Natural killer cell (primary cell): ENCODE results near the gene KIAA0753. TPM values are rescaled to one million over a fixed set of nuclear protein-coding genes. Genes with fewer than 3 reads are reported as not detected.

Source experiments
- ATAC-seq, 3 donors: fragments of 150-1000 bp in 2 of 3; fragments of 200-7000 bp in 1 of 3; cut with Tn5 transposase; 1 replicate in 1 of 3; 2 replicates in 2 of 3; pipeline ENCODE4 v1.10.0; 2021; ENCODE audit warnings: mild to moderate bottlenecking in 2 of 3, moderate library complexity in 2 of 3
- DNase-seq, 2 donors: peaks; one replicate each; pipeline versions ENCODE4 v3.0.0 to v3.0.0-alpha.2; 2013 to 2021; ENCODE audit warnings: mixed read lengths in 1 of 2
- H3K27ac ChIP-seq: one replicate; pipeline ENCODE4 v1.5.1; 2013; ENCODE audit warnings: mild to moderate bottlenecking, low read length
- H3K27me3 ChIP-seq: one replicate; pipeline ENCODE4 v1.6.1; 2013; ENCODE audit warnings: low read length; ENCODE audit not compliant: control insufficient read depth, insufficient read depth
- H3K36me3 ChIP-seq: one replicate; pipeline ENCODE4 v1.6.1; 2013; ENCODE audit warnings: low read length; ENCODE audit not compliant: control insufficient read depth, insufficient read depth
- H3K4me1 ChIP-seq: one replicate; pipeline ENCODE4 v1.6.1; 2013; ENCODE audit warnings: low read length; ENCODE audit not compliant: control insufficient read depth, insufficient read depth
- H3K4me3 ChIP-seq: one replicate; pipeline ENCODE4 v1.5.1; 2013; ENCODE audit warnings: low read length
- H3K9me3 ChIP-seq: one replicate; pipeline ENCODE4 v1.6.1; 2013; ENCODE audit warnings: low read length; ENCODE audit not compliant: control insufficient read depth, insufficient read depth
- H3K27ac Mint-ChIP-seq, 2 donors: one replicate each; pipeline ENCODE4 v1.8.0; 2022; ENCODE audit warnings: mild to moderate bottlenecking in 2 of 2, mixed read lengths in 2 of 2, moderate library complexity in 1 of 2
- H3K27me3 Mint-ChIP-seq, 2 donors: one replicate each; pipeline ENCODE4 v1.8.0; 2022; ENCODE audit warnings: low read depth in 2 of 2, mixed read lengths in 2 of 2
- H3K36me3 Mint-ChIP-seq: one replicate; pipeline ENCODE4 v1.8.0; 2022; ENCODE audit warnings: mixed read lengths
- H3K4me1 Mint-ChIP-seq, 2 donors: one replicate each; pipeline ENCODE4 v1.8.0; 2022; ENCODE audit warnings: mixed read lengths in 2 of 2
- H3K4me3 Mint-ChIP-seq: one replicate; pipeline ENCODE4 v1.8.0; 2022; ENCODE audit warnings: mild to moderate bottlenecking, moderate library complexity, mixed read lengths
- H3K9me3 Mint-ChIP-seq, 2 donors: one replicate each; pipeline ENCODE4 v1.8.0; 2022; ENCODE audit warnings: mixed read lengths in 2 of 2
- WGBS: methylation state at CpG from one replicate; pipeline ENCODE4 v1.1.7; 2013; ENCODE audit warnings: missing lambda C conversion rate; ENCODE audit not compliant: insufficient coverage; 5-methylcytosine and 5-hydroxymethylcytosine counted together
- intact Hi-C: fragments of 100-400 bp; cut with micrococcal nuclease; formaldehyde crosslinking; loops from one replicate; pipeline ENCODE4 v1.14.2; 2022
- total RNA-seq, 4 donors: library from RNA; stranded (reverse); fragments of 120-200 nt in 1 of 4; gene quantifications; one replicate each; pipeline versions ENCODE4 v1.2.3 to v1.2.4, GENCODE V29; 2013 to 2022
- TF ChIP-seq, protein P1 (sequence below): fragments of 200-600 bp; IDR thresholded peaks from one replicate; pipeline ENCODE4 v1.8.0; 2022; ENCODE audit warnings: antibody characterized with exemption

The KIAA0753 gene
- total RNA-seq, 3 donors from 2014 or later (not counting 1 experiment from before 2014, with no cell fraction given): 13.4 to 17.2 (median 15.4) TPM

DNA sequence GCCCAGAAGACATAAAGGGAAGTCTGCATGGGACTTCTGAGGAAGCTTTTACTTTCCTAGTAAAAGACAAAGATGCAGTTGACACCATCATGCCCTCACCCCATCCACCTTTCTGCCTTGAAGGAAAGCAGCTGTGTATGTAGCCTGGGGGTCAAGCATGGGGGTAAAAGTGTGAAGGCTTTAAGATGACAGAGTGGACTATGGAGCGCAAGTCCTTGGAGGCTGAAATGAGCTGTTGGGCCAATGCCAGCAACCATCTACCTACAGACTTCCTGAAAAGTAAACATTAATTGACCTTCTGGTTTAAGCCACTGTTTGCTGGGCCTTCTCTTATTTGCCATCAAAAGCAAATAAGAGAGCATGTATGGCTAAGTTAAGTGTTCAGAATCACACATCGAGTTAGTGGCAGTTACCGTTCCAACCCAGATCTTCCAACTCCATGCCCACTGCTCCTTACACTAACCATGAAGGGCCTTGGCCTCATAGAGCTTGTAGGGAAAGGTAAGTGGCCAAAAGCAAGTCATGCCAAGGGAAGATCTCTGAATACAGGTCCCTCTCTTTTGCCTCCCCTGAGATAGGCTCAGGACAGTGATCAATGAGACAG is 42.7 kb upstream of the KIAA0753 start:
- Histone ChIP-seq H3K27ac (no peak overlapping the region), H3K4me3 (no peak overlapping the region), H3K4me1 (peaks cover 2% of the 10 kb centered on the region), H3K9me3 (no peaks in the 10 kb centered on the region), H3K27me3 (peaks cover 1% of the 10 kb centered on the region), H3K36me3 (no peaks in the 10 kb centered on the region)
- intact Hi-C loops: no loop called here
- 96% methylated on average over 3 of the region's 3 CpGs for WGBS
- ATAC-seq: no peak
- Mint-ChIP-seq H3K27me3 (peaks cover 40 to 66% of the 10 kb centered on the region in 2 donors), H3K36me3 (no peaks in the 10 kb centered on the region), H3K4me1 (peaks cover 0 to 2% of the 10 kb centered on the region in 2 donors), H3K4me3 (no peak overlapping the region), H3K9me3 (no peaks in the 10 kb centered on the region), H3K27ac (no peak overlapping the region)
- TF ChIP-seq, protein P1, sequence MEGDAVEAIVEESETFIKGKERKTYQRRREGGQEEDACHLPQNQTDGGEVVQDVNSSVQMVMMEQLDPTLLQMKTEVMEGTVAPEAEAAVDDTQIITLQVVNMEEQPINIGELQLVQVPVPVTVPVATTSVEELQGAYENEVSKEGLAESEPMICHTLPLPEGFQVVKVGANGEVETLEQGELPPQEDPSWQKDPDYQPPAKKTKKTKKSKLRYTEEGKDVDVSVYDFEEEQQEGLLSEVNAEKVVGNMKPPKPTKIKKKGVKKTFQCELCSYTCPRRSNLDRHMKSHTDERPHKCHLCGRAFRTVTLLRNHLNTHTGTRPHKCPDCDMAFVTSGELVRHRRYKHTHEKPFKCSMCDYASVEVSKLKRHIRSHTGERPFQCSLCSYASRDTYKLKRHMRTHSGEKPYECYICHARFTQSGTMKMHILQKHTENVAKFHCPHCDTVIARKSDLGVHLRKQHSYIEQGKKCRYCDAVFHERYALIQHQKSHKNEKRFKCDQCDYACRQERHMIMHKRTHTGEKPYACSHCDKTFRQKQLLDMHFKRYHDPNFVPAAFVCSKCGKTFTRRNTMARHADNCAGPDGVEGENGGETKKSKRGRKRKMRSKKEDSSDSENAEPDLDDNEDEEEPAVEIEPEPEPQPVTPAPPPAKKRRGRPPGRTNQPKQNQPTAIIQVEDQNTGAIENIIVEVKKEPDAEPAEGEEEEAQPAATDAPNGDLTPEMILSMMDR: no peak
- DNase-seq: no peak

- H3K27ac Mint-ChIP-seq: no peak overlapping the region
- no peaks in the 10 kb centered on the region for H3K9me3 ChIP-seq
- no peak overlapping the region for H3K27ac ChIP-seq
- H3K9me3 Mint-ChIP-seq: no peaks in the 10 kb centered on the region
- H3K4me3 ChIP-seq: no peak overlapping the region
- no peaks in the 10 kb centered on the region for H3K36me3 Mint-ChIP-seq
- TF ChIP-seq, protein P1: no peak
- DNase-seq: no peak
- no peak for ATAC-seq
- intact Hi-C loops: no loop called here
- peaks cover 9% of the 10 kb centered on the region for H3K27me3 ChIP-seq
- H3K4me1 ChIP-seq: peaks cover 10% of the 10 kb centered on the region
- H3K36me3 ChIP-seq: no peaks in the 10 kb centered on the region
- H3K4me1 Mint-ChIP-seq: peaks cover 7 to 11% of the 10 kb centered on the region in 2 donors
- 90% methylated on average over 4 of the region's 4 CpGs for WGBS
- H3K27me3 Mint-ChIP-seq: peaks cover 42 to 72% of the 10 kb centered on the region in 2 donors
- H3K4me3 Mint-ChIP-seq: no peak overlapping the region
Measured at GRCh38 chr17:6682339-6682738, 41.8 kb upstream of the KIAA0753 start.

- peaks cover 15% of the 10 kb centered on the region for H3K4me1 ChIP-seq
- 90% methylated on average over 5 of the region's 5 CpGs for WGBS
- H3K4me1 Mint-ChIP-seq: peaks cover 8 to 14% of the 10 kb centered on the region in 2 donors
- peaks cover 12% of the 10 kb centered on the region for H3K27me3 ChIP-seq
- TF ChIP-seq, protein P1: no peak
- H3K4me3 ChIP-seq: no peak overlapping the region
- intact Hi-C loops: no loop called here
- no peaks in the 10 kb centered on the region for H3K9me3 ChIP-seq
- H3K9me3 Mint-ChIP-seq: no peaks in the 10 kb centered on the region
- no peaks in the 10 kb centered on the region for H3K36me3 Mint-ChIP-seq
- DNase-seq (no peak), ATAC-seq (no peak)
- H3K27ac Mint-ChIP-seq: no peak overlapping the region
- H3K27me3 Mint-ChIP-seq: peaks cover 39 to 70% of the 10 kb centered on the region in 2 donors
- H3K4me3 Mint-ChIP-seq: no peak overlapping the region
- no peaks in the 10 kb centered on the region for H3K36me3 ChIP-seq
- no peak overlapping the region for H3K27ac ChIP-seq
Measured at GRCh38 chr17:6681671-6682070, 41.2 kb upstream of the KIAA0753 start.

DNA sequence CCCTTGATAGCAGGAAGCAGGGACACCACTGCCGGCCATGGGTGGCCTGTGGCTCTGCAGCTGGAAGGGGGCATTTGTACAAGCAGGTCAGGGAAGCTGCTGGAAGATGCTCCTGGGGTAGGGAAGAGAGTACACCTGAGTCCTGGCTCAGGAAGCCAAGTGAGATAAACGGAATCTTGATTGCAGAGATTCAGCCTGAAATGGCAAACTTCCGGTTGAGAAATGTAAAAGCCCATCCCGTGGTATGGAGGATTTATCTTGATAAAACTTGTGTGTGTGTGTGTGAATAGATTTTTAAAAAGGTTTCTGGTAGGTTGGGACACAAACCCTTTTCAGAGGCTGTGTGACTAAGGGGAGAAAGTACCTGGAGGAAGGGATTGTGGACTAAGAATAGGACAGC is 40.7 kb upstream of the KIAA0753 start:
- Histone ChIP-seq H3K4me3 (no peak overlapping the region), H3K4me1 (peaks cover 15% of the 10 kb centered on the region), H3K9me3 (no peaks in the 10 kb centered on the region), H3K27me3 (peaks cover 12% of the 10 kb centered on the region), H3K27ac (no peak overlapping the region), H3K36me3 (no peaks in the 10 kb centered on the region)
- no peaks in the 10 kb centered on the region for H3K9me3 Mint-ChIP-seq
- peaks cover 8 to 14% of the 10 kb centered on the region in 2 donors for H3K4me1 Mint-ChIP-seq
- ATAC-seq (no peak), DNase-seq (no peak)
- H3K27me3 Mint-ChIP-seq: peaks cover 40 to 65% of the 10 kb centered on the region in 2 donors
- TF ChIP-seq, protein P1: no peak
- H3K36me3 Mint-ChIP-seq: no peaks in the 10 kb centered on the region
- 83% methylated on average over 4 of the region's 4 CpGs for WGBS
- H3K27ac Mint-ChIP-seq: no peak overlapping the region
- intact Hi-C loops: no loop called here
- H3K4me3 Mint-ChIP-seq: no peak overlapping the region
